ENCODE measurements around the gene SYT11. TPM values are rescaled to one million over a fixed set of nuclear protein-coding genes. Genes with fewer than 3 reads are reported as not detected.

The SYT11 gene
- total and polyA plus RNA-seq, 4 experiments from 2014 or later: 10.7 to 18.2 (median 16.8) TPM

- Histone ChIP-seq H3K9me3 (ENCODE audit: control insufficient read depth in 1 of 2, low read length in 2 of 2) (no peaks in the 10 kb centered on the region), H3K36me3 (ENCODE audit: insufficient read depth, low read length) (no peaks in the 10 kb centered on the region), H3K4me3 (ENCODE audit: low read length in 2 of 2) (no peak overlapping the region), H3K27ac (ENCODE audit: low read depth, low read length) (peak overlapping the region; percentile 73), H3K4me1 (ENCODE audit: insufficient read depth, low read length) (peaks cover 45% of the 10 kb centered on the region), H3K27me3 (ENCODE audit: insufficient read depth, low read length) (no peaks in the 10 kb centered on the region)
- CTCF ChIA-PET (ENCODE audit: partially characterized antibody): no interaction called here
- Mint-ChIP-seq H3K4me1 (peaks cover 17 to 45% (median 29%) of the 10 kb centered on the region in 4 donors), H3K4me3 (peak overlapping the region in 4 of 8 donors; percentile 39 to 99 (median 76)), H3K9me3 (no peaks in the 10 kb centered on the region), H3K27me3 (no peaks in the 10 kb centered on the region), H3K27ac (peak overlapping the region; percentile 88 to 100 (median 96)), H3K36me3 (peaks cover 0 to 8% of the 10 kb centered on the region in 2 donors)
- no peak for DNase-seq
- POLR2A ChIA-PET (ENCODE audit: partially characterized antibody): interaction anchor here (0.9 to 2.6 kb wide), 3 partner anchors 22 to 537 kb away, joined by 3 to 17 read pairs (median 4); partner anchors contain the start of gene KHDC4
- intact Hi-C loops (cut with micrococcal nuclease): no loop called here
These were observed 1.7 kb downstream of the SYT11 start for GRCh38 chr1:155860970-155861510.

GRCh38 chr1:155861896-155862295 lies 2.5 kb downstream of the SYT11 start:
- peaks cover 0 to 7% of the 10 kb centered on the region in 2 donors for H3K36me3 Mint-ChIP-seq
- no peak overlapping the region for H3K27ac ChIP-seq (ENCODE audit: low read depth, low read length)
- H3K9me3 Mint-ChIP-seq: no peaks in the 10 kb centered on the region
- intact Hi-C loops (cut with micrococcal nuclease): no loop called here
- no peaks in the 10 kb centered on the region for H3K36me3 ChIP-seq (ENCODE audit: insufficient read depth, low read length)
- ChIA-PET CTCF (ENCODE audit: partially characterized antibody) (no interaction called here), POLR2A (ENCODE audit: partially characterized antibody) (interaction anchor here (1.3 kb wide), 1 partner anchor 21 kb away, joined by 4 read pairs; no protein-coding TSS in a partner anchor)
- H3K4me1 Mint-ChIP-seq: peaks cover 14 to 38% (median 26%) of the 10 kb centered on the region in 4 donors
- peak overlapping the region in 1 of 8 donors; percentile 56 for H3K4me3 Mint-ChIP-seq
- no peak overlapping the region for H3K4me3 ChIP-seq (ENCODE audit: low read length in 2 of 2)
- H3K27me3 ChIP-seq (ENCODE audit: insufficient read depth, low read length): no peaks in the 10 kb centered on the region
- no peak for DNase-seq
- no peaks in the 10 kb centered on the region for H3K27me3 Mint-ChIP-seq
- no peaks in the 10 kb centered on the region for H3K9me3 ChIP-seq (ENCODE audit: control insufficient read depth in 1 of 2, low read length in 2 of 2)
- H3K4me1 ChIP-seq (ENCODE audit: insufficient read depth, low read length): peaks cover 37% of the 10 kb centered on the region
- peak overlapping the region in 4 of 7 donors; percentile 1 to 49 (median 3) for H3K27ac Mint-ChIP-seq

- Histone ChIP-seq H3K4me3 (ENCODE audit: low read length in 2 of 2) (no peak overlapping the region), H3K36me3 (ENCODE audit: insufficient read depth, low read length) (no peaks in the 10 kb centered on the region), H3K27ac (ENCODE audit: low read depth, low read length) (no peak overlapping the region), H3K4me1 (ENCODE audit: insufficient read depth, low read length) (peaks cover 17% of the 10 kb centered on the region), H3K9me3 (ENCODE audit: control insufficient read depth in 1 of 2, low read length in 2 of 2) (no peaks in the 10 kb centered on the region), H3K27me3 (ENCODE audit: insufficient read depth, low read length) (no peaks in the 10 kb centered on the region)
- H3K27me3 Mint-ChIP-seq: no peaks in the 10 kb centered on the region
- H3K27ac Mint-ChIP-seq: no peak overlapping the region
- H3K36me3 Mint-ChIP-seq: peaks cover 0 to 15% of the 10 kb centered on the region in 2 donors
- POLR2A ChIA-PET (ENCODE audit: partially characterized antibody): no interaction called here
- intact Hi-C loops (cut with micrococcal nuclease): no loop called here
- CTCF ChIA-PET (ENCODE audit: partially characterized antibody): interaction anchor here (0.7 kb wide), 1 partner anchor 22 kb away, joined by 3 read pairs; no protein-coding TSS in a partner anchor
- peaks cover 5 to 20% (median 12%) of the 10 kb centered on the region in 4 donors for H3K4me1 Mint-ChIP-seq
- DNase-seq: no peak
- no peak overlapping the region for H3K4me3 Mint-ChIP-seq
- no peaks in the 10 kb centered on the region for H3K9me3 Mint-ChIP-seq
These were observed 5.0 kb downstream of the SYT11 start for GRCh38 chr1:155864393-155864792.

GRCh38 chr1:155867766-155868165 lies 8.4 kb downstream of the SYT11 start:
- Mint-ChIP-seq H3K9me3 (no peaks in the 10 kb centered on the region), H3K27ac (peak overlapping the region in 2 of 7 donors; percentile 3 to 57), H3K4me1 (no peaks in the 10 kb centered on the region), H3K36me3 (peaks cover 0 to 25% of the 10 kb centered on the region in 2 donors), H3K27me3 (no peaks in the 10 kb centered on the region), H3K4me3 (no peak overlapping the region)
- Histone ChIP-seq H3K4me3 (ENCODE audit: low read length in 2 of 2) (no peak overlapping the region), H3K36me3 (ENCODE audit: insufficient read depth, low read length) (peaks cover 3% of the 10 kb centered on the region), H3K27ac (ENCODE audit: low read depth, low read length) (no peak overlapping the region), H3K27me3 (ENCODE audit: insufficient read depth, low read length) (no peaks in the 10 kb centered on the region), H3K9me3 (ENCODE audit: control insufficient read depth in 1 of 2, low read length in 2 of 2) (no peaks in the 10 kb centered on the region), H3K4me1 (ENCODE audit: insufficient read depth, low read length) (no peaks in the 10 kb centered on the region)
- intact Hi-C loops (cut with micrococcal nuclease): no loop called here
- no peak for DNase-seq
- ChIA-PET POLR2A (ENCODE audit: partially characterized antibody) (no interaction called here), CTCF (ENCODE audit: partially characterized antibody) (no interaction called here)

- ChIA-PET POLR2A (ENCODE audit: partially characterized antibody) (no interaction called here), CTCF (ENCODE audit: partially characterized antibody) (no interaction called here)
- no peak overlapping the region for H3K4me3 Mint-ChIP-seq
- Histone ChIP-seq H3K4me1 (ENCODE audit: insufficient read depth, low read length) (no peaks in the 10 kb centered on the region), H3K27ac (ENCODE audit: low read depth, low read length) (no peak overlapping the region), H3K4me3 (ENCODE audit: low read length in 2 of 2) (no peak overlapping the region), H3K36me3 (ENCODE audit: insufficient read depth, low read length) (peaks cover 3% of the 10 kb centered on the region), H3K27me3 (ENCODE audit: insufficient read depth, low read length) (no peaks in the 10 kb centered on the region), H3K9me3 (ENCODE audit: control insufficient read depth in 1 of 2, low read length in 2 of 2) (no peaks in the 10 kb centered on the region)
- intact Hi-C loops (cut with micrococcal nuclease): no loop called here
- DNase-seq: no peak
- H3K9me3 Mint-ChIP-seq: no peaks in the 10 kb centered on the region
- H3K4me1 Mint-ChIP-seq: no peaks in the 10 kb centered on the region
- H3K27me3 Mint-ChIP-seq: no peaks in the 10 kb centered on the region
- H3K36me3 Mint-ChIP-seq: peaks cover 0 to 28% of the 10 kb centered on the region in 2 donors
- H3K27ac Mint-ChIP-seq: no peak overlapping the region
These were observed 12.0 kb downstream of the SYT11 start for GRCh38 chr1:155871390-155871789.

GRCh38 chr1:155872527-155872926 lies 13.2 kb downstream of the SYT11 start:
- no peak for DNase-seq
- CTCF ChIA-PET (ENCODE audit: partially characterized antibody): interaction anchor here (1.0 to 1.1 kb wide), 2 partner anchors 13 to 194 kb away, joined by 3 read pairs; partner anchors contain the start of gene SYT11
- POLR2A ChIA-PET (ENCODE audit: partially characterized antibody): no interaction called here
- Mint-ChIP-seq H3K36me3 (peaks cover 0 to 25% of the 10 kb centered on the region in 2 donors), H3K9me3 (no peaks in the 10 kb centered on the region), H3K4me3 (peak overlapping the region in 1 of 8 donors; percentile 17), H3K4me1 (peaks cover 0 to 1% (median 0%) of the 10 kb centered on the region in 4 donors), H3K27me3 (no peaks in the 10 kb centered on the region), H3K27ac (peak overlapping the region in 4 of 7 donors; percentile 53 to 93 (median 63))
- no peak overlapping the region for H3K4me3 ChIP-seq (ENCODE audit: low read length in 2 of 2)
- H3K9me3 ChIP-seq (ENCODE audit: control insufficient read depth in 1 of 2, low read length in 2 of 2): no peaks in the 10 kb centered on the region
- H3K4me1 ChIP-seq (ENCODE audit: insufficient read depth, low read length): no peaks in the 10 kb centered on the region
- H3K36me3 ChIP-seq (ENCODE audit: insufficient read depth, low read length): peaks cover 3% of the 10 kb centered on the region
- no peak overlapping the region for H3K27ac ChIP-seq (ENCODE audit: low read depth, low read length)
- H3K27me3 ChIP-seq (ENCODE audit: insufficient read depth, low read length): no peaks in the 10 kb centered on the region
- intact Hi-C loops (cut with micrococcal nuclease): no loop called here

- Mint-ChIP-seq H3K27ac (peak overlapping the region in 1 of 7 donors; percentile 77), H3K27me3 (no peaks in the 10 kb centered on the region), H3K36me3 (peaks cover 0 to 19% of the 10 kb centered on the region in 2 donors), H3K4me3 (no peak overlapping the region), H3K9me3 (no peaks in the 10 kb centered on the region), H3K4me1 (peaks cover 0 to 1% (median 0%) of the 10 kb centered on the region in 4 donors)
- Histone ChIP-seq H3K9me3 (ENCODE audit: control insufficient read depth in 1 of 2, low read length in 2 of 2) (no peaks in the 10 kb centered on the region), H3K4me1 (ENCODE audit: insufficient read depth, low read length) (no peaks in the 10 kb centered on the region), H3K36me3 (ENCODE audit: insufficient read depth, low read length) (peaks cover 3% of the 10 kb centered on the region), H3K4me3 (ENCODE audit: low read length in 2 of 2) (no peak overlapping the region), H3K27me3 (ENCODE audit: insufficient read depth, low read length) (no peaks in the 10 kb centered on the region), H3K27ac (ENCODE audit: low read depth, low read length) (no peak overlapping the region)
- no peak for DNase-seq
- intact Hi-C loops (cut with micrococcal nuclease): no loop called here
- ChIA-PET CTCF (ENCODE audit: partially characterized antibody) (no interaction called here), POLR2A (ENCODE audit: partially characterized antibody) (no interaction called here)
These were observed 14.5 kb downstream of the SYT11 start for GRCh38 chr1:155873860-155874259.
